Astrocyte of the spinal cord (primary cell): ENCODE measurements around the gene MYRFL.
"Not testable (repeated sequence)": the region's sequence is repeated elsewhere in the genome, so short reads cannot be mapped to it uniquely, and the experiment has no call there.

ENCODE experiments used
- DNase-seq: peaks from one replicate; pipeline ENCODE4 v3.0.0; 2011; ENCODE audit warnings: low read depth, low spot score
- H3K4me3 ChIP-seq: 2 replicates; pipeline ENCODE4 v1.5.1; 2011; ENCODE audit warnings: low read depth, mild to moderate bottlenecking, low read length, moderate library complexity
- CTCF ChIP-seq: IDR thresholded peaks from 2 replicates; pipeline ENCODE4 v1.5.1; 2012; ENCODE audit warnings: low read depth, mild to moderate bottlenecking, low read length, inconsistent platforms
- in situ Hi-C: cut with HindIII; loops from 2 replicates; pipeline ENCODE4 v1.10.0; 2017; ENCODE audit warnings: low sequenced_read_pairs

MYRFL gene

GRCh38 chr12:69840727-69841126, 15.7 kb downstream of the MYRFL start:
- DNase-seq: no peak
- no peak overlapping the region for H3K4me3 ChIP-seq
- no peak for TF ChIP-seq CTCF
- in situ Hi-C loops: no loop called here

- in situ Hi-C loops: no loop called here
- no peak for TF ChIP-seq CTCF
- DNase-seq: no peak
- no peak overlapping the region for H3K4me3 ChIP-seq
These were observed 18.6 kb downstream of the MYRFL start for GRCh38 chr12:69843608-69844007.

- no peak overlapping the region for H3K4me3 ChIP-seq
- in situ Hi-C loops: no loop called here
- no peak for TF ChIP-seq CTCF
- no peak for DNase-seq
These were observed 19.4 kb downstream of the MYRFL start for GRCh38 chr12:69844416-69844815.

DNA sequence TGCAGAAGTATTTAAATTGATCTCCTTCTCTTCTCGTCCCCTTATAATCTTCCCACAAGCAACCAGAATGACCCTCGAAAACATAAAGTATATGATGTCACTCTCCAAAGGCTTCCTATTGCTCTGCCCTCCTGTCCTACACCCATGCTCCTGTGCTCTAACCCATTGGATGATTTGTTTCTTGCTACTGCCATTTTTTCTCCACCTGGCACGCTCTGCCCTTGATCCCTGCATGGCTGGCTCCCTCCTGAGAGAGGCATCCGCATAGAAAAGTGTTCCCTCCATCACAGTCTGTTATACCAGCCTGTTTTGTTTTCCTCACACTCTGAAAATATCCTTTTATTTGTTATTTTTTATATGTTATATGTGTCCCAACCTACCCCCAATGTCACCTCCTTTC, 19.8 kb downstream of the MYRFL start:
- H3K4me3 ChIP-seq: no peak overlapping the region
- DNase-seq: no peak
- in situ Hi-C loops: no loop called here
- TF ChIP-seq CTCF: no peak

GRCh38 chr12:69846976-69847375, 21.9 kb downstream of the MYRFL start:
- no peak overlapping the region for H3K4me3 ChIP-seq
- no peak for DNase-seq
- in situ Hi-C loops: no loop called here
- no peak for TF ChIP-seq CTCF

- DNase-seq: peak; percentile 50
- TF ChIP-seq CTCF: no peak
- no peak overlapping the region for H3K4me3 ChIP-seq
- in situ Hi-C loops: no loop called here
These were observed 26.9 kb downstream of the MYRFL start for GRCh38 chr12:69851976-69852375.

GRCh38 chr12:69853176-69853961, 28.3 kb downstream of the MYRFL start:
- in situ Hi-C loops, DNase-seq, H3K4me3 ChIP-seq: not testable (repeated sequence)
